GM12878 (cell line): Measurements from ENCODE around the gene PPP1R12A. TPM values are rescaled to one million over a fixed set of nuclear protein-coding genes. Genes with fewer than 3 reads are reported as not detected.

Source experiments
- ATAC-seq: fragments of 200-7000 bp; cut with Tn5 transposase; 3 replicates; pipeline ENCODE4 v1.9.1; 2020; ENCODE audit warnings: mild to moderate bottlenecking, moderate library complexity
- BruUV-seq: library from RNA; stranded (reverse); fragments of 400-500 nt; replicated peaks from 2 replicates; lab custom pipeline; 2021; lab: Mats Ljungman, UMichigan
- CTCF ChIA-PET: fragments of 300-600 bp; sonication (Branson Sonifier 250); formaldehyde crosslinking; extraction: SDS; loops from one replicate; lab custom pipeline; 2021; ENCODE audit warnings: inconsistent platforms; lab: Yijun Ruan, JAX
- POLR2A ChIA-PET: fragments of 350-600 bp; formaldehyde crosslinking; extraction: SDS; loops from one replicate; lab custom pipeline; 2021; ENCODE audit warnings: inconsistent platforms; lab: Charles Lee
- RAD21 ChIA-PET: fragments of 300-600 bp; sonication (Branson Sonifier 250); formaldehyde crosslinking; loops from one replicate; lab custom pipeline; 2023; ENCODE audit warnings: antibody characterized with exemption; ENCODE audit not compliant: unreplicated experiment; lab: Charles Lee
- SMC1A ChIA-PET: fragments of 300-600 bp; sonication (Branson Sonifier 250); formaldehyde crosslinking; loops from one replicate; lab custom pipeline; 2023; ENCODE audit not compliant: unreplicated experiment, uncharacterized antibody; lab: Charles Lee
- DNase-seq: peaks from one replicate; pipeline ENCODE4 v3.0.0-alpha.2; 2011; ENCODE audit warnings: low read depth, low spot score
- FAIRE-seq: peaks from 3 replicates; lab custom pipeline; 2011; peaks lifted over from hg19 to GRCh38; lab: Jason Lieb, UNC
- H2AFZ ChIP-seq: 2 replicates; pipeline ENCODE4 v1.6.0; 2011; ENCODE audit warnings: low read depth, low read length, control low read depth; ENCODE audit not compliant: control insufficient read depth
- H3K27ac ChIP-seq: 2 replicates; pipeline ENCODE4 v1.5.1; 2011; ENCODE audit warnings: control low read depth; ENCODE audit not compliant: control insufficient read depth, insufficient read depth
- H3K27me3 ChIP-seq, 2 experiments: replicated peaks in 1 of 2; 2 replicates each; pipeline versions ENCODE4 v1.6.0 to v1.6.1; 2011; ENCODE audit warnings: low read length in 1 of 2; ENCODE audit not compliant: control insufficient read depth in 2 of 2, insufficient read depth in 2 of 2
- H3K36me3 ChIP-seq, 2 experiments: 2 replicates each; pipeline ENCODE4 v1.5.1; 2011; ENCODE audit warnings: low read length in 1 of 2; ENCODE audit not compliant: control insufficient read depth in 2 of 2, insufficient read depth in 2 of 2
- H3K4me1 ChIP-seq: 2 replicates; pipeline ENCODE4 v1.6.1; 2011; ENCODE audit warnings: mild to moderate bottlenecking, low read length, moderate library complexity, mixed read lengths; ENCODE audit not compliant: control insufficient read depth, insufficient read depth
- H3K4me2 ChIP-seq: 2 replicates; pipeline ENCODE4 v1.6.0; 2011; ENCODE audit warnings: control low read depth; ENCODE audit not compliant: control insufficient read depth, insufficient read depth
- H3K4me3 ChIP-seq: fragments of 200-600 bp; sonication (generic); 2 replicates; pipeline ENCODE4 v1.5.1; 2016
- H3K79me2 ChIP-seq: 2 replicates; pipeline ENCODE4 v1.6.0; 2011; ENCODE audit warnings: low read length; ENCODE audit not compliant: control insufficient read depth, insufficient read depth
- H3K9ac ChIP-seq: 2 replicates; pipeline ENCODE4 v1.8.0; 2011; ENCODE audit warnings: low read length, control low read depth, mixed read lengths; ENCODE audit not compliant: control insufficient read depth, insufficient read depth
- H3K9me3 ChIP-seq: replicated peaks from 3 replicates; pipeline ENCODE4 v1.5.1; 2011; ENCODE audit warnings: mild to moderate bottlenecking, low read length; ENCODE audit not compliant: control insufficient read depth, insufficient read depth
- H4K20me1 ChIP-seq: 2 replicates; pipeline ENCODE4 v1.6.0; 2011; ENCODE audit not compliant: control insufficient read depth, insufficient read depth
- BHLHE40 ChIP-seq, 2 experiments: fragments of 450-650 bp in 1 of 2; IDR thresholded peaks; 2 replicates each; pipeline ENCODE4 v1.6.1; 2011 to 2017; ENCODE audit warnings: low read depth in 2 of 2, borderline replicate concordance in 1 of 2, improper control_type of control experiment in 1 of 2, low read length in 1 of 2, mild to moderate bottlenecking in 1 of 2
- SMARCA5 ChIP-seq: fragments of 450-650 bp; IDR thresholded peaks from 2 replicates; pipeline ENCODE4 v1.6.1; 2017; ENCODE audit warnings: mild to moderate bottlenecking
- YY1 ChIP-seq: IDR thresholded peaks from 2 replicates; pipeline ENCODE4 v1.6.1; 2011; ENCODE audit warnings: low read depth, mild to moderate bottlenecking, low read length
- WGBS: methylation state at CpG from one replicate; pipeline ENCODE4 v1.1.6; 2016; ENCODE audit warnings: low lambda C conversion rate; ENCODE audit not compliant: insufficient replicate concordance, insufficient coverage; ENCODE audit errors: missing lambda C conversion rate; 5-methylcytosine and 5-hydroxymethylcytosine counted together
- in situ Hi-C: fragments of 300-500 bp; cut with MboI; formaldehyde crosslinking; loops from 9 replicates; pipeline ENCODE4 v1.14.3; 2018; ENCODE audit warnings: mixed read lengths
- intact Hi-C: fragments of 100-400 bp; cut with micrococcal nuclease; formaldehyde crosslinking; loops from one replicate; pipeline ENCODE4 v1.14.2; 2022; ENCODE audit not compliant: unreplicated experiment
- polyA plus RNA-seq, 11 experiments: library from polyadenylated mRNA; depleted of rRNA in 4 of 11; unstranded in 6 of 11; stranded (reverse) in 5 of 11; fragments of >200 nt; fragmentation: Nextera tagmentation in 4 of 11; fragmentation: Illumina TruSeq in 1 of 11; extraction: Ambion mirVana in 4 of 11; extraction: Trizol in 1 of 11; gene quantifications; 1 replicate in 1 of 11; 2 replicates in 10 of 11; pipeline versions ENCODE4 v1.2.1 to v1.2.3, GENCODE V29; 2011 to 2016; ENCODE audit warnings: inconsistent platforms in 2 of 11, missing spikeins in 2 of 11, low read depth in 1 of 11
- total RNA-seq, 4 experiments: library from RNA; depleted of rRNA in 3 of 4; stranded (reverse); fragments of >200 nt in 3 of 4; fragmentation: Illumina TruSeq in 1 of 4; extraction: Trizol in 1 of 4; gene quantifications; 2 replicates each; pipeline versions ENCODE4 v1.2.1 to v1.2.3, GENCODE V29; 2013 to 2021
- TF ChIP-seq, protein P1 (sequence below): IDR thresholded peaks from 2 replicates; pipeline ENCODE4 v1.6.1; 2012; ENCODE audit warnings: low read depth, low read length, improper control_type of control experiment

The PPP1R12A gene
- total and polyA plus RNA-seq, 10 of the 15 experiments (the other 5 are each of a cell fraction or from before 2014, with no cell fraction given): 22.8 to 134 (median 51.4) TPM

DNA sequence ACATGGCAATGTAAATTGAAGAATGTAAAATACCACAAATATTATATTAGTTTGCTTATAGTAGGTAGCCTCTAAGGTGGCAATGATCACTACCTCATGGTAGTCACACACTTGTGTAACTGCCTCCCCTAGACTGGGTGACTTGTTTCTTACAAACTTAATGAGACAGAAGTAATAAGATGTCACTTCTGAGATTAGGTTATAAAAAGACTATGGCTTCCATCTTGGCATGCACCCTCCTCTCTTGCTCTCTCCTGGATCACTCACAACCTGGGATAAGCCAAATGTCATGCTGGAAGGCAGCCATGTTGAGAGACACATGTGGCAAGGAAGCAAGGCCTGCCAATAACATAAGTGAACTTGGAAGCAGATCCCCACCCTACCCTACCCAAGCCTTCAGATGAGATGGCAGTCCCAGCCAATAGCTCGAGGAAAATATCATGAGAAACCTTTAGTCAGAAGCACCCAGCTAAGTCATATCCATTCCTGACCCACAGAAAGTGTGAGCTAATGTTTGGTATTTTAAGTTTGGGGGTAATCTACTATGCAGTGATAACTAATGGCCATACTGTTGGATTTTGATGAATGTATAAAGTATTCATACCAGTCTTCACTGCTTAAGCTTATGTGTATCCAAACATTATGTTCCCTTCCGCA, 43.3 kb downstream of the PPP1R12A start:
- in situ Hi-C loops: no loop called here
- peaks cover 0 to 1% of the 10 kb centered on the region in 2 experiments; a peak in 2 of 4 replicates for H3K36me3 ChIP-seq
- H3K9me3 ChIP-seq: no peaks in the 10 kb centered on the region; the same call in 2 of the 3 replicates
- H3K4me3 ChIP-seq: no peak overlapping the region
- H3K4me1 ChIP-seq: no peaks in the 10 kb centered on the region
- ATAC-seq (no peak), DNase-seq (no peak), FAIRE-seq (no peak)
- BruUV-seq: no TSS peak
- H3K4me2 ChIP-seq: no peak overlapping the region
- H3K79me2 ChIP-seq: peaks cover 47% of the 10 kb centered on the region
- 100% methylated on average over 2 of the region's 2 CpGs for WGBS
- CTCF ChIA-PET: interaction anchor here (0.6 to 1.8 kb wide), 4 partner anchors 10 to 296 kb away, joined by 3 to 4 read pairs (median 4); partner anchors contain the start of gene PPP1R12A
- no peak overlapping the region for H3K27ac ChIP-seq
- no peak overlapping the region for H2AFZ ChIP-seq
- no peaks in the 10 kb centered on the region for H3K27me3 ChIP-seq
- RAD21 ChIA-PET: interaction anchor here (1.0 kb wide), 1 partner anchor 19 kb away, joined by 4 read pairs; no protein-coding TSS in a partner anchor
- POLR2A ChIA-PET: no interaction called here
- no peaks in the 10 kb centered on the region for H4K20me1 ChIP-seq
- TF ChIP-seq, protein P1, sequence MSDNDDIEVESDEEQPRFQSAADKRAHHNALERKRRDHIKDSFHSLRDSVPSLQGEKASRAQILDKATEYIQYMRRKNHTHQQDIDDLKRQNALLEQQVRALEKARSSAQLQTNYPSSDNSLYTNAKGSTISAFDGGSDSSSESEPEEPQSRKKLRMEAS: no peak
- no peak for TF ChIP-seq SMARCA5
- 0 out of 2 replicates have a peak, but pooled peaks have one; percentile 27 for TF ChIP-seq YY1
- no peak for TF ChIP-seq BHLHE40 (IDR thresholded peaks at IDR 0.05; ENCODE audit: borderline replicate concordance in 1 of 2, low read depth in 2 of 2, low read length in 1 of 2)
- intact Hi-C loops: no loop called here
- SMC1A ChIA-PET: interaction anchor here (1.8 kb wide), 1 partner anchor 298 kb away, joined by 6 read pairs; no protein-coding TSS in a partner anchor
- no peak overlapping the region for H3K9ac ChIP-seq
